Erythroblast (primary cell): ENCODE measurements around the gene ODAD2.

ENCODE experiments used
- GATA1 ChIP-seq: IDR thresholded peaks from 2 replicates; pipeline ENCODE4 v1.6.1; 2011; ENCODE audit warnings: low read depth, mild to moderate bottlenecking, control low read depth, low read length, moderate library complexity
- POLR2A ChIP-seq: IDR thresholded peaks from 2 replicates; pipeline ENCODE4 v1.6.1; 2011; ENCODE audit warnings: mild to moderate bottlenecking, low read length

GRCh38 chr10:27861781-27862180 is 137.1 kb downstream of the ODAD2 start:
- TF ChIP-seq POLR2A: no peak
- TF ChIP-seq GATA1: no peak
